Occipital lobe (tissue), 2 donors: Measurements from ENCODE around the gene OR5M10. TPM values are rescaled to one million over a fixed set of nuclear protein-coding genes. Genes with fewer than 3 reads are reported as not detected.
"Not testable (repeated sequence)": the region's sequence is repeated elsewhere in the genome, so short reads cannot be mapped to it uniquely, and the experiment has no call there.

Experiments
- DNase-seq: peaks from one replicate; lab custom pipeline; 2025; lab: John Stamatoyannopoulos, UW
- total RNA-seq: library from RNA; depleted of rRNA; stranded (reverse); fragments of >200 nt; gene quantifications from one replicate; pipeline ENCODE4 v1.2.3, GENCODE V29; 2014

The OR5M10 gene
- total RNA-seq = not detected

- DNase-seq = no peak
Measured at GRCh38 chr11:56577621-56578020, at the start of gene OR5M10. TSS of gene OR5M10 (minus strand) at chr11:56577721. CDS start at chr11:56577721, 0 bp downstream.

DNA sequence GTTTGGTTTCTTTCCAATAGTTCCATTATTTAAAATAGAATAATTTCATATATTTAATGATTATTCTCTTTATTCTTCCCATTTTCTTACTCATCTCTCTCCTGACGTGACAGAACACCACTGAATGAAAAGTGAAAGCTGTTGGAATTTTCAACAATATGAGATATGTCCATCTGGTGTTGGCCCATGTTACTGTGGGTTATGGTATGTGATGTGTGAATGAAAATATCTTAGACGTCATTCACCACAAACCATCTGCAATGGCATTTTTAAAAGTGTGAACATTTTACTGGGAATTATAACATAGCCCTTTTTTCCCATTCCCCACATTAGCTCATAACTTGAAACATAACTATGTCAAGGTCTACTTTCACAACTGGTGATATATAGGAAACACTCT is 48.4 kb upstream of the OR5M10 start:
- no peak for DNase-seq

GRCh38 chr11:56624661-56625110 is 47.2 kb upstream of the OR5M10 start:
- DNase-seq = no peak

DNA sequence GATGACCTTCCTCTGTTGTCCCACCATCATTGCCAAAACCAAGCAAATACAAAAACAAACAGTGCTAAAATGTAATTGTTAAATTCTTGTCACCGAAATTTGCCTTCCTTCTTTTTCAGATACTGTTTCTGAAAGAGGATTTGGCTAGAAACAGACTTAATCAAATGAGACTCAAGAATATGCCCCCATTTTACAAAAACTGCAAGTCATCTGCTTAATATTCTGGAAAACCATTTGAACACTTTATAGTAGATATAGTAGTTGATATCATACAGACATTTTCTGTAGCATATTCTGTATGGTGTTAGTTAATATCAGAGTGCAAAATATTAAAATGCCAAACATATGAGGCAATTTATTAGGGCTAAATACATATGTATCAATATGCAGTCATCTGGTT is 33.7 kb upstream of the OR5M10 start:
- no peak for DNase-seq

- not testable (repeated sequence) for DNase-seq
Measured at GRCh38 chr11:56592088-56592717, 14.7 kb upstream of the OR5M10 start.

GRCh38 chr11:56558574-56558973 is 18.9 kb downstream of the OR5M10 start:
- no peak for DNase-seq

DNA sequence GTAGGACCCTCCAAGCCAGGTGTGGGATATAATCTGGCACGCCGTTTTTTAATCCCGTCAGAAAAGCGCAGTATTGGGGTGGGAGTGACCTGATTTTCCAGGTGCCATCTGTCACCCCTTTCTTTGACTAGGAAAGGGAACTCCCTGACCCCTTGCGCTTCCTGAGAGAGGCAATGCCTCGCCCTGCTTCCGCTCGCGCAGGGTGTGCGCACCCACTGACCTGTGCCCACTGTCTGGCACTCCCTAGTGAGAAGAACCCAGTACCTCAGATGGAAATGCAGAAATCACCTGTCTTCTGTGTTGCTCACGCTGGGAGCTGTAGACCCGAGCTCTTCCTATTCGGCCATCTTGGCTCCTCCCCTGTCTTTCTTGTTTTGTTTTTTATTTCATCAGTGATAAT is 22.8 kb downstream of the OR5M10 start:
- not testable (repeated sequence) for DNase-seq

DNA sequence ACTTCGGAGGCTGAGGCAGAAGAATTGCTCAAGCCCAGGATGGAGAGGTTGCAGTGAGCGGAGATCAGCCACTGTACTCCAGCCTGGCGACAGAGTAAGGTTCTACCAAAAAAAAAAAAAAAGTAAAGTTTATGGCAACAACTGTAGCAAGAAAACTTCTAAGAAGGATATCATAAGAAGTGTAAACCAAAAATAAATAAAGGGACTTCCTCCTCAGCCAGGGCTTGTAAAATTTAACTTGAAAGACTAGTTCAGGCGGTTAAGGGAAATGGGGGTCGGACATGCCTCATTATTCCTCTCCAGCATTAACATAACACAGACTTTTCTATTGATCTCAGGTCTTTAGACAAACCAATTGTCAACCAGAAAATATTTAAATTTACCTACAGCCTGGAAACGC is 32.0 kb downstream of the OR5M10 start:
- DNase-seq = no peak

DNA sequence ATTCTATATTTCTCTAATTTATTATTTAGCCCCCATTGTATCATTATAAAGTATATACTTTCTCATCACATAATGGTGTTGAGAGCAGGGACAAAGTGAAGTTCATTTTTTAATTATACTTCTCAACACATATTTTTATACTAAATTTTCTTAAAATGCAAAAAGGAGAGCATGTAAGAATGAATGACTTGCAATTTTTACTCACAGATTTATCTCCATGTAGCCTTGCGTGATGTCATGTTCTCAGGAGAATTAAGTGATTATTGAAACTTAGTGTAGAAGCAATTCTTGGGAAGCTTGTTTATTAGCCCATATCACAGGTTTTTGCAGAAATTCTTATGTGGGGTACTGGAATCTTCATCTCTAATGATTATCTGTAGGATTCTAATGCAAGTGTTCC is 33.8 kb downstream of the OR5M10 start:
- DNase-seq = no peak

DNA sequence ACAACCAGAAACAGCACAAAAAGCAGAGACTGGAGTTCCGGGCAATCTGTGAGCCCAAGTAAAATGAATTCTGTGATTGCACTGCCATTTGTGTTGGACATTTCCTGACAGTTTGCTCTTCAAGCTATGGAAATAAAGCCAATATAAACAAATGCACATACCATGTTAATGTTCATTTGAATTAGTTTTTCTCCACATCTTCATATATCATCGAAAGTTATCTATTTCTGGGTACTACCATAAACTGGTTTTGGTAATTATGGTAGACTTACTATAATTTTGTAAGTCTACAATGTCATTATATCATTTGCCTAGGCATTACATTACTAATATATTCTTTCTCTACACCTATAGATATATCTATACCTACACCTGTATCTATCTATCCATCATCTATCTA is 34.4 kb downstream of the OR5M10 start, which contains the start of gene OR5M11:
TSS of gene OR5M11 (minus strand) at position 101 of the 400 bp plus-strand sequence. CDS start at position 101, 0 bp downstream.
- DNase-seq = no peak

DNA sequence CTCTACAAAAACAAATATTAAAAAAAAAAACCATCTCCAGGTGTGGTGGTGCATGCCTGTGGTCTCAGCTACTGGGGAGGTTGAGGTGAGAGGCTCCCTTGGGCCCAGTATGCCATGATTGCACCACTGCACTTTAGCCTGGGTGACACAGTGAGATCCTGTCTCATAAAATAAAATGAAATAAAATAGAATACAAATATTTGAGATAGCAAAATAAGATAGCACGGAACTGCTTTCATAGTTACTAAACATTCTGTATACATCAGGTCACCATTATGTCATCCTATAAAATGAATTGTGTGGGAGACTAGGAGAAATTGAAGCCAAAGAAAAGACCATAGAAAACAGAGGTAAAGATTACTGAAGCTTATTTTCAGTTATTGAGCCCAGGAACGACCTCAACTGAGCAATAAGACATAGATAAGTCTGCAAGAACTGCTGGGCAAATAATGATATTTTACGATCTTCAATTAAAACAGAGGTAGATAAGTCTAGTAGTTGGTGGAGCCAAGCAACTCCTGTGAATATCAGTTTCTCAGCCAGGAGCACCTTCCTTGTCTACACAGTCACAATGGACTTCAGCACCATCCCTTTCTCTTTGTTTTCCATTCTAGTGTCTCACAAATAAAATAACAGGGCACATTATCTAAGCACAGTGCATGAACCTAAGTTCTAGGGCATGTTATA is 44.3 kb downstream of the OR5M10 start:
- no peak for DNase-seq

GRCh38 chr11:56531856-56532255 is 45.7 kb downstream of the OR5M10 start:
- DNase-seq = no peak

Other genes starting within 250 kb of the OR5M10 start
- not detected for gene OR8K1, start 231.7 kb downstream of the OR5M10 start, total RNA-seq
- not detected for gene OR8J1, start 223.4 kb downstream of the OR5M10 start, total RNA-seq
- not detected for gene OR8U1, start 202.1 kb downstream of the OR5M10 start, total RNA-seq
- not detected for gene OR5AL1, start 165.0 kb downstream of the OR5M10 start, total RNA-seq
- gene OR5M3, start 104.4 kb downstream of the OR5M10 start, total RNA-seq = not detected
- gene OR5M8, start 86.4 kb downstream of the OR5M10 start, total RNA-seq = not detected
- gene OR5M11, start 34.5 kb downstream of the OR5M10 start, total RNA-seq = not detected
- not detected for gene OR5M1, start 37.2 kb upstream of the OR5M10 start, total RNA-seq
- not detected for gene OR5AP2, start 64.7 kb upstream of the OR5M10 start, total RNA-seq
- gene OR5AR1, start 86.0 kb upstream of the OR5M10 start, total RNA-seq = not detected
- not detected for gene OR9G1, start 121.4 kb upstream of the OR5M10 start, total RNA-seq
- gene OR9G4, start 171.0 kb upstream of the OR5M10 start, total RNA-seq = not detected